NCI-H1048 (cell line): ENCODE results near the gene HOXB7.

ENCODE experiments used
- DNase-seq: peaks from one replicate; lab custom pipeline; 2025; lab: John Stamatoyannopoulos, UW

Gene HOXB7

GRCh38 chr17:48623583-48623982 lies 12.8 kb upstream of the HOXB7 start:
- no peak for DNase-seq

GRCh38 chr17:48622857-48623256 lies 12.0 kb upstream of the HOXB7 start:
- no peak for DNase-seq

- no peak for DNase-seq
These were observed 10.9 kb upstream of the HOXB7 start for GRCh38 chr17:48621410-48622392.

GRCh38 chr17:48620461-48621139 lies 9.8 kb upstream of the HOXB7 start:
- no peak for DNase-seq

- DNase-seq, result no peak
These were observed 9.1 kb upstream of the HOXB7 start for GRCh38 chr17:48619826-48620449.

- no peak for DNase-seq
These were observed 7.6 kb upstream of the HOXB7 start for GRCh38 chr17:48618256-48618896.

GRCh38 chr17:48617471-48618255 lies 6.8 kb upstream of the HOXB7 start:
- no peak for DNase-seq

- no peak for DNase-seq
These were observed 6.1 kb upstream of the HOXB7 start for GRCh38 chr17:48616717-48617470.

- DNase-seq, result no peak
These were observed 5.3 kb upstream of the HOXB7 start for GRCh38 chr17:48615963-48616716.

- no peak for DNase-seq
These were observed 4.5 kb upstream of the HOXB7 start, which contains the start of gene HOXB8 for GRCh38 chr17:48615047-48615962. HOXB8 (minus strand) TSS chr17:48615292; CDS start chr17:48614704, 588 bp downstream.

GRCh38 chr17:48613862-48614694 lies 3.3 kb upstream of the HOXB7 start:
- DNase-seq, result no peak

GRCh38 chr17:48612854-48613691 lies 2.3 kb upstream of the HOXB7 start:
- no peak for DNase-seq

GRCh38 chr17:48612456-48612853 lies 1.6 kb upstream of the HOXB7 start:
- no peak for DNase-seq

GRCh38 chr17:48611681-48612455 lies 1.1 kb upstream of the HOXB7 start:
- DNase-seq, result no peak

- no peak for DNase-seq
These were observed 396 bp upstream of the HOXB7 start for GRCh38 chr17:48611213-48611612.

- DNase-seq, result no peak
These were observed 997 bp downstream of the HOXB7 start for GRCh38 chr17:48609759-48610281.
